Bone marrow (tissue), 2 donors: Measurements from ENCODE around the gene NAGS.
"Not testable (repeated sequence)": the region's sequence is repeated elsewhere in the genome, so short reads cannot be mapped to it uniquely, and the experiment has no call there.

Experiments used
- DNase-seq, 2 donors: peaks; one replicate each; lab custom pipeline; 2025; lab: John Stamatoyannopoulos, UW

The NAGS gene

GRCh38 chr17:43983515-43984411, 20.7 kb upstream of the NAGS start:
- DNase-seq = no peak

- no peak for DNase-seq
These were observed 19.9 kb upstream of the NAGS start for GRCh38 chr17:43984521-43984920.

- DNase-seq = no peak
These were observed 18.0 kb upstream of the NAGS start for GRCh38 chr17:43986225-43986981.

- DNase-seq = no peak
These were observed 17.0 kb upstream of the NAGS start for GRCh38 chr17:43987131-43988021.

- DNase-seq = no peak
These were observed 16.1 kb upstream of the NAGS start for GRCh38 chr17:43988301-43988700.

GRCh38 chr17:43992641-43993040, 11.8 kb upstream of the NAGS start:
- DNase-seq = no peak

- DNase-seq = peak in 1 of 2 donors; percentile 29
These were observed 9.9 kb upstream of the NAGS start for GRCh38 chr17:43994272-43995149.

GRCh38 chr17:43995150-43995471, 9.3 kb upstream of the NAGS start:
- DNase-seq = no peak

GRCh38 chr17:43997180-43997579, 7.2 kb upstream of the NAGS start:
- not testable (repeated sequence) for DNase-seq

- no peak for DNase-seq
These were observed 5.9 kb upstream of the NAGS start for GRCh38 chr17:43998552-43998951.

- DNase-seq = no peak
These were observed 5.4 kb upstream of the NAGS start for GRCh38 chr17:43999024-43999423.

- DNase-seq = no peak
These were observed 4.1 kb upstream of the NAGS start for GRCh38 chr17:44000141-44000860.

GRCh38 chr17:44000871-44001460, 3.5 kb upstream of the NAGS start:
- no peak for DNase-seq

- DNase-seq = no peak
These were observed 2.9 kb upstream of the NAGS start for GRCh38 chr17:44001461-44001920.

- DNase-seq = no peak
These were observed 2.1 kb upstream of the NAGS start for GRCh38 chr17:44002141-44002848.

GRCh38 chr17:44004761-44005526, 522 bp downstream of the NAGS start:
- DNase-seq = no peak

GRCh38 chr17:44005527-44006271, 1.3 kb downstream of the NAGS start:
- DNase-seq = no peak

- no peak for DNase-seq
These were observed 1.8 kb downstream of the NAGS start for GRCh38 chr17:44006272-44006597.
